Activated naive CD4-positive, alpha-beta T cell treated with anti-CD3 and anti-CD28 coated beads, Interleukin-2, amount 10 ng/mL, durations not matched to agents 7 days and 5 days (primary cell): ENCODE data around the gene EPHA10.

Source experiments
- CTCF ChIA-PET: fragments of 350-600 bp; sonication (Branson Sonifier 250); formaldehyde crosslinking; loops from one replicate; lab custom pipeline; 2021; ENCODE audit warnings: antibody characterized with exemption; lab: Charles Lee
- DNase-seq: peaks from one replicate; pipeline ENCODE4 v3.0.0-alpha.2; 2020
- H3K27ac Mint-ChIP-seq: one replicate; pipeline ENCODE4 v1.8.0; 2021; ENCODE audit warnings: mild to moderate bottlenecking, moderate library complexity, mixed read lengths
- H3K27me3 Mint-ChIP-seq: one replicate; pipeline ENCODE4 v1.8.0; 2021; ENCODE audit warnings: mild to moderate bottlenecking, mixed read lengths
- H3K36me3 Mint-ChIP-seq: one replicate; pipeline ENCODE4 v1.8.0; 2021; ENCODE audit warnings: mixed read lengths
- H3K4me1 Mint-ChIP-seq: one replicate; pipeline ENCODE4 v1.8.0; 2021; ENCODE audit warnings: mixed read lengths
- H3K4me3 Mint-ChIP-seq: one replicate; pipeline ENCODE4 v1.8.0; 2021; ENCODE audit warnings: mild to moderate bottlenecking, moderate library complexity, mixed read lengths
- H3K9me3 Mint-ChIP-seq: one replicate; pipeline ENCODE4 v1.8.0; 2021; ENCODE audit warnings: mixed read lengths

The EPHA10 gene

GRCh38 chr1:37720231-37721130, 44.4 kb downstream of the EPHA10 start:
- DNase-seq = no peak
- H3K4me3 Mint-ChIP-seq = no peak overlapping the region
- no peak overlapping the region for H3K27ac Mint-ChIP-seq
- CTCF ChIA-PET = interaction anchor here (1.6 kb wide), 1 partner anchor 38 kb away, joined by 3 read pairs; no protein-coding TSS in a partner anchor
- no peaks in the 10 kb centered on the region for H3K4me1 Mint-ChIP-seq
- no peaks in the 10 kb centered on the region for H3K9me3 Mint-ChIP-seq
- peaks cover 26% of the 10 kb centered on the region for H3K27me3 Mint-ChIP-seq
- H3K36me3 Mint-ChIP-seq = no peaks in the 10 kb centered on the region

- CTCF ChIA-PET = interaction anchor here (1.6 kb wide), 1 partner anchor 38 kb away, joined by 3 read pairs; no protein-coding TSS in a partner anchor
- H3K27ac Mint-ChIP-seq = no peak overlapping the region
- H3K36me3 Mint-ChIP-seq = no peaks in the 10 kb centered on the region
- H3K4me3 Mint-ChIP-seq = no peak overlapping the region
- no peak for DNase-seq
- H3K9me3 Mint-ChIP-seq = no peaks in the 10 kb centered on the region
- peaks cover 18% of the 10 kb centered on the region for H3K27me3 Mint-ChIP-seq
- no peaks in the 10 kb centered on the region for H3K4me1 Mint-ChIP-seq
Measured at GRCh38 chr1:37719572-37720195, 45.2 kb downstream of the EPHA10 start.

GRCh38 chr1:37718901-37719571, 45.9 kb downstream of the EPHA10 start:
- peaks cover 16% of the 10 kb centered on the region for H3K27me3 Mint-ChIP-seq
- DNase-seq = no peak
- no peaks in the 10 kb centered on the region for H3K4me1 Mint-ChIP-seq
- H3K36me3 Mint-ChIP-seq = no peaks in the 10 kb centered on the region
- H3K9me3 Mint-ChIP-seq = no peaks in the 10 kb centered on the region
- CTCF ChIA-PET = no interaction called here
- H3K4me3 Mint-ChIP-seq = no peak overlapping the region
- H3K27ac Mint-ChIP-seq = no peak overlapping the region

- no peak overlapping the region for H3K4me3 Mint-ChIP-seq
- CTCF ChIA-PET = no interaction called here
- peaks cover 11% of the 10 kb centered on the region for H3K27me3 Mint-ChIP-seq
- H3K4me1 Mint-ChIP-seq = no peaks in the 10 kb centered on the region
- no peak overlapping the region for H3K27ac Mint-ChIP-seq
- no peaks in the 10 kb centered on the region for H3K9me3 Mint-ChIP-seq
- DNase-seq = no peak
- H3K36me3 Mint-ChIP-seq = no peaks in the 10 kb centered on the region
Measured at GRCh38 chr1:37718181-37718900, 46.6 kb downstream of the EPHA10 start.

- no peaks in the 10 kb centered on the region for H3K36me3 Mint-ChIP-seq
- H3K4me1 Mint-ChIP-seq = no peaks in the 10 kb centered on the region
- peaks cover 6% of the 10 kb centered on the region for H3K27me3 Mint-ChIP-seq
Measured at GRCh38 chr1:37717631-37718030, 47.3 kb downstream of the EPHA10 start.

GRCh38 chr1:37716321-37716720, 48.6 kb downstream of the EPHA10 start:
- Mint-ChIP-seq H3K36me3 (no peaks in the 10 kb centered on the region), H3K4me3 (no peak overlapping the region), H3K27ac (no peak overlapping the region), H3K27me3 (peaks cover 3% of the 10 kb centered on the region), H3K4me1 (no peaks in the 10 kb centered on the region), H3K9me3 (no peaks in the 10 kb centered on the region)
- no peak for DNase-seq
- CTCF ChIA-PET = no interaction called here

More at GRCh38 chr1:37717631-37718030, 47.3 kb downstream of the EPHA10 start:
- no peaks in the 10 kb centered on the region for H3K9me3 Mint-ChIP-seq
- CTCF ChIA-PET = no interaction called here
- no peak for DNase-seq
- no peak overlapping the region for H3K27ac Mint-ChIP-seq
- no peak overlapping the region for H3K4me3 Mint-ChIP-seq

GRCh38 chr1:37714689-37715088, 50.2 kb downstream of the EPHA10 start:
- Mint-ChIP-seq H3K27me3 (no peaks in the 10 kb centered on the region), H3K36me3 (peaks cover 1% of the 10 kb centered on the region), H3K9me3 (no peaks in the 10 kb centered on the region), H3K4me1 (no peaks in the 10 kb centered on the region), H3K27ac (no peak overlapping the region), H3K4me3 (no peak overlapping the region)
- CTCF ChIA-PET = no interaction called here
- no peak for DNase-seq

- Mint-ChIP-seq H3K27ac (peak overlapping the region; percentile 47), H3K36me3 (peaks cover 6% of the 10 kb centered on the region), H3K4me1 (no peaks in the 10 kb centered on the region), H3K9me3 (no peaks in the 10 kb centered on the region), H3K4me3 (no peak overlapping the region), H3K27me3 (no peaks in the 10 kb centered on the region)
- CTCF ChIA-PET = no interaction called here
- no peak for DNase-seq
Measured at GRCh38 chr1:37714226-37714625, 50.7 kb downstream of the EPHA10 start.

GRCh38 chr1:37708471-37708870, 56.4 kb downstream of the EPHA10 start:
- no peaks in the 10 kb centered on the region for H3K27me3 Mint-ChIP-seq
- no peak overlapping the region for H3K4me3 Mint-ChIP-seq
- H3K9me3 Mint-ChIP-seq = no peaks in the 10 kb centered on the region
- DNase-seq = no peak
- no peaks in the 10 kb centered on the region for H3K4me1 Mint-ChIP-seq
- CTCF ChIA-PET = no interaction called here
- H3K27ac Mint-ChIP-seq = no peak overlapping the region
- H3K36me3 Mint-ChIP-seq = peaks cover 46% of the 10 kb centered on the region

GRCh38 chr1:37705399-37705798, 59.5 kb downstream of the EPHA10 start:
- H3K36me3 Mint-ChIP-seq = peaks cover 71% of the 10 kb centered on the region

GRCh38 chr1:37704966-37705365, 60.0 kb downstream of the EPHA10 start:
- no peaks in the 10 kb centered on the region for H3K9me3 Mint-ChIP-seq
- H3K27ac Mint-ChIP-seq = no peak overlapping the region
- DNase-seq = no peak
- peaks cover 75% of the 10 kb centered on the region for H3K36me3 Mint-ChIP-seq
- H3K27me3 Mint-ChIP-seq = no peaks in the 10 kb centered on the region
- no peaks in the 10 kb centered on the region for H3K4me1 Mint-ChIP-seq
- H3K4me3 Mint-ChIP-seq = no peak overlapping the region
- CTCF ChIA-PET = no interaction called here

More at GRCh38 chr1:37705399-37705798, 59.5 kb downstream of the EPHA10 start:
- no peak overlapping the region for H3K4me3 Mint-ChIP-seq
- no peak overlapping the region for H3K27ac Mint-ChIP-seq
- no peak for DNase-seq
- CTCF ChIA-PET = no interaction called here
- no peaks in the 10 kb centered on the region for H3K9me3 Mint-ChIP-seq
- no peaks in the 10 kb centered on the region for H3K27me3 Mint-ChIP-seq
- H3K4me1 Mint-ChIP-seq = no peaks in the 10 kb centered on the region

- H3K36me3 Mint-ChIP-seq = peaks cover 70% of the 10 kb centered on the region
- no peak overlapping the region for H3K27ac Mint-ChIP-seq
- H3K4me3 Mint-ChIP-seq = no peak overlapping the region
- peaks cover 5% of the 10 kb centered on the region for H3K4me1 Mint-ChIP-seq
- H3K27me3 Mint-ChIP-seq = no peaks in the 10 kb centered on the region
- no peak for DNase-seq
- H3K9me3 Mint-ChIP-seq = no peaks in the 10 kb centered on the region
- CTCF ChIA-PET = no interaction called here
Measured at GRCh38 chr1:37703061-37703460, 61.9 kb downstream of the EPHA10 start.

- no peak for DNase-seq
- H3K9me3 Mint-ChIP-seq = no peaks in the 10 kb centered on the region
- no peak overlapping the region for H3K4me3 Mint-ChIP-seq
- peaks cover 66% of the 10 kb centered on the region for H3K36me3 Mint-ChIP-seq
- CTCF ChIA-PET = interaction anchor here (0.6 to 1.2 kb wide), 2 partner anchors 98 to 319 kb away, joined by 3 read pairs; no protein-coding TSS in a partner anchor
- H3K4me1 Mint-ChIP-seq = peaks cover 11% of the 10 kb centered on the region
- no peaks in the 10 kb centered on the region for H3K27me3 Mint-ChIP-seq
- H3K27ac Mint-ChIP-seq = peak overlapping the region; percentile 64
Measured at GRCh38 chr1:37701051-37701450, 63.9 kb downstream of the EPHA10 start.

- H3K27me3 Mint-ChIP-seq = no peaks in the 10 kb centered on the region
- no peak overlapping the region for H3K4me3 Mint-ChIP-seq
- H3K36me3 Mint-ChIP-seq = peaks cover 69% of the 10 kb centered on the region
- H3K27ac Mint-ChIP-seq = peak overlapping the region; percentile 42
- H3K4me1 Mint-ChIP-seq = peaks cover 23% of the 10 kb centered on the region
- no peaks in the 10 kb centered on the region for H3K9me3 Mint-ChIP-seq
- no peak for DNase-seq
- CTCF ChIA-PET = no interaction called here
Measured at GRCh38 chr1:37699147-37699546, 65.8 kb downstream of the EPHA10 start.
